Esophagus muscularis mucosa (tissue), 4 donors: ENCODE data around the gene ASMTL. TPM values are rescaled to one million over a fixed set of nuclear protein-coding genes. Genes with fewer than 3 reads are reported as not detected.

Source experiments
- DNase-seq: peaks from one replicate; pipeline ENCODE4 v3.0.0-alpha.2; 2017; ENCODE audit errors: extremely low spot score
- H3K27ac ChIP-seq, 4 donors: fragments of 200-600 bp; sonication (generic); replicated peaks in 1 of 4; 1 replicate in 3 of 4; 2 replicates in 1 of 4; pipeline ENCODE4 v1.5.1; 2016 to 2019; ENCODE audit warnings: mild to moderate bottlenecking in 1 of 4
- H3K27me3 ChIP-seq, 4 donors: fragments of 200-600 bp; sonication (generic); one replicate each; pipeline versions ENCODE4 v1.5.1 to v1.6.0; 2016 to 2019
- H3K36me3 ChIP-seq, 4 donors: fragments of 200-600 bp; sonication (generic); one replicate each; pipeline ENCODE4 v1.5.1; 2016 to 2019
- H3K4me1 ChIP-seq, 4 donors: fragments of 200-600 bp; sonication (generic); one replicate each; pipeline ENCODE4 v1.5.1; 2016 to 2019
- H3K4me3 ChIP-seq, 4 donors: fragments of 200-600 bp; sonication (generic); 1 replicate in 2 of 4; 2 replicates in 2 of 4; pipeline ENCODE4 v1.5.1; 2016 to 2019; ENCODE audit warnings: mild to moderate bottlenecking in 4 of 4, moderate library complexity in 1 of 4
- H3K9me3 ChIP-seq, 4 donors: fragments of 200-600 bp; sonication (generic); 1 replicate in 3 of 4; 2 replicates in 1 of 4; pipeline ENCODE4 v1.5.1; 2016 to 2019
- EP300 ChIP-seq: sonication (generic); formaldehyde crosslinking; IDR thresholded peaks from one replicate; pipeline ENCODE4 v1.6.1; 2017; ENCODE audit warnings: antibody characterized with exemption
- POLR2A ChIP-seq: fragments of 450-650 bp; IDR thresholded peaks from one replicate; pipeline ENCODE4 v1.6.1; 2017; ENCODE audit warnings: antibody characterized with exemption, moderate library complexity, mild to moderate bottlenecking, low read depth
- POLR2AphosphoS5 ChIP-seq, 2 donors: sonication (generic); formaldehyde crosslinking; IDR thresholded peaks; one replicate each; pipeline ENCODE4 v1.6.1; 2017; ENCODE audit warnings: antibody characterized with exemption in 2 of 2
- WGBS: methylation state at CpG from one replicate; pipeline ENCODE4 v1.1.5; 2018; 5-methylcytosine and 5-hydroxymethylcytosine counted together
- intact Hi-C: fragments of 100-400 bp; cut with DNase I; formaldehyde crosslinking; loops from one replicate; pipeline ENCODE4 v1.15.1; 2023
- total RNA-seq, 4 donors: library from RNA; depleted of rRNA; stranded (reverse); fragments of >200 nt; gene quantifications; one replicate each; pipeline versions ENCODE4 v1.1.0 to v1.2.1, GENCODE V29; 2016
- TF ChIP-seq, protein P1 (sequence below), 3 experiments: fragments of 200-600 bp in 2 of 3; fragments of 450-650 bp in 1 of 3; sonication (generic) in 2 of 3; IDR thresholded peaks; one replicate each; pipeline ENCODE4 v1.5.1; 2017 to 2019; ENCODE audit warnings: antibody characterized with exemption in 3 of 3, mild to moderate bottlenecking in 2 of 3, moderate library complexity in 1 of 3

ASMTL gene
- total RNA-seq, 4 donors from 2014 or later = 28.7 to 52.2 (median 32.8) TPM

DNA sequence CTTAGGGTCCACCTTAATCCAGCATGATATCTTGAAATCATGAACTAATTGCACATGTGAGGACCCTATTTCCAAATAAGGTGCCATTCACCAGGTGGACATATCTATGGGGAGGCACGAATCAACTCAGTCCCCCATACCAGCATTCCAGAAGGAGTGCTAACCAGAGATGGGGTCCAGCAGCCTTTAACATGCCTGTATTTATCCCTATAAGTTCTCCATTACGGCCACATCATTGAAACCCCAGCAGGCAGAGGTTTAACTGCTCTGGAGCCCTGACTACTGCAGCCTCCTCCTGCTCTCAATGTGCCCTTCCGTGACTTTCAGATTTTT, 3.2 kb upstream of the ASMTL start:
- Histone ChIP-seq H3K9me3 (no peaks in the 10 kb centered on the region), H3K36me3 (no peaks in the 10 kb centered on the region), H3K27ac (no peak overlapping the region), H3K27me3 (no peaks in the 10 kb centered on the region), H3K4me1 (peaks cover 14 to 23% (median 15%) of the 10 kb centered on the region in 4 donors), H3K4me3 (no peak overlapping the region)
- 81% methylated on average over 3 of the region's 3 CpGs for WGBS
- DNase-seq = no peak
- intact Hi-C loops = loop anchor here (5.0 to 10.0 kb wide), 4 partner anchors 121 to 1239 kb away; partner anchors contain the start of genes CD99, DHRSX and ZBED1
- TF ChIP-seq EP300 (no peak), POLR2A (no peak)

DNA sequence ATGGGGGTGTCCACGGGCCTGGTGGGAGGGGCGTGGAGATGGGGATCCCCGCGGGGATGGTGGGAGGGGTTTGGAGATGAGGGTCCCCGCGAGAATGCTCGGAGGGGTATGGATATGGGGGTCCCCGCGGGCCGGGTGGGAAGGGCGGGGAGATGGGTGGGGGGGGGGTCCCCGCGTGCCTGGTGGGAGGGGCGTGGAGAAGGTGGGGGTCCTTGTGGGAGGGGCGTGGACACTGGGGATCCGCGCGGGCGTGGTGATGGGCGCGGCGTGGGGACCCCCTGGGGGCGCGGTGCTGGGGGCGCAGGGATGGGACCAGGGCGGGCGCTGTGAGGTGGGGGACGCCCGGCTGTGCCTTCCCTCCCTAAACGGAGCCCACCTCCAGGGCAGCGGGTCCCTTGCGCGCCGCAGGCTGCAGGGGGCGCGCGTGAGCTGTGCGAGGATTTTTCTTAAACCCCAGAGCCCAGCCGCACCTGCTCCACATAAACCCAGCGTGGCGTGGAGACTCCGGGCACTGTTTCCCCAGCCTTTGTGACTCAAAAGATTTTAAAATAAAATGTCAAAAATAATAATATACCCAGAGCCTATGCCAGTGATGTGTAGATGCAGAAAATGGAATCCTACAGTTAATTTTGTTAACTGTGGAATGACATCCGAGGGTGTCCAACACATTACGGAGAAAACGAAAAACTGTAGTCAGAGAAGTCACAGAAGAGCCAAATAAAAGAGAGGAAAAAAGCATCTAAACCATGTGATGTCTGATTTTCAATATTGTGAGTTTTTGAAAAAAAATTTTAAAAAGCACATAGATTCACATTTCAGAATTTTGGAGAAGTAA, 1.5 kb upstream of the ASMTL start:
- 3% methylated on average over 25 of the region's 45 CpGs for WGBS
- H3K9me3 ChIP-seq = no peaks in the 10 kb centered on the region
- TF ChIP-seq, protein P1, sequence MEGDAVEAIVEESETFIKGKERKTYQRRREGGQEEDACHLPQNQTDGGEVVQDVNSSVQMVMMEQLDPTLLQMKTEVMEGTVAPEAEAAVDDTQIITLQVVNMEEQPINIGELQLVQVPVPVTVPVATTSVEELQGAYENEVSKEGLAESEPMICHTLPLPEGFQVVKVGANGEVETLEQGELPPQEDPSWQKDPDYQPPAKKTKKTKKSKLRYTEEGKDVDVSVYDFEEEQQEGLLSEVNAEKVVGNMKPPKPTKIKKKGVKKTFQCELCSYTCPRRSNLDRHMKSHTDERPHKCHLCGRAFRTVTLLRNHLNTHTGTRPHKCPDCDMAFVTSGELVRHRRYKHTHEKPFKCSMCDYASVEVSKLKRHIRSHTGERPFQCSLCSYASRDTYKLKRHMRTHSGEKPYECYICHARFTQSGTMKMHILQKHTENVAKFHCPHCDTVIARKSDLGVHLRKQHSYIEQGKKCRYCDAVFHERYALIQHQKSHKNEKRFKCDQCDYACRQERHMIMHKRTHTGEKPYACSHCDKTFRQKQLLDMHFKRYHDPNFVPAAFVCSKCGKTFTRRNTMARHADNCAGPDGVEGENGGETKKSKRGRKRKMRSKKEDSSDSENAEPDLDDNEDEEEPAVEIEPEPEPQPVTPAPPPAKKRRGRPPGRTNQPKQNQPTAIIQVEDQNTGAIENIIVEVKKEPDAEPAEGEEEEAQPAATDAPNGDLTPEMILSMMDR (IDR thresholded peaks at IDR 0.05) = peak; percentile 92 to 100 (median 95)
- TF ChIP-seq EP300 = no peak
- peak in 1 of 2 donors; percentile 48 for TF ChIP-seq POLR2AphosphoS5 (IDR thresholded peaks at IDR 0.05)
- H3K4me3 ChIP-seq = peak overlapping the region; percentile 74 to 99 (median 98)
- peaks cover 14 to 37% (median 23%) of the 10 kb centered on the region in 4 donors for H3K4me1 ChIP-seq
- no peaks in the 10 kb centered on the region for H3K36me3 ChIP-seq
- DNase-seq = peak; percentile 97
- intact Hi-C loops = loop anchor here (5.0 to 10.0 kb wide), 6 partner anchors 138 to 1241 kb away; partner anchors contain the start of genes AKAP17A, CD99, DHRSX and ZBED1
- no peaks in the 10 kb centered on the region for H3K27me3 ChIP-seq
- peak overlapping the region; percentile 86 to 96 (median 94) for H3K27ac ChIP-seq

DNA sequence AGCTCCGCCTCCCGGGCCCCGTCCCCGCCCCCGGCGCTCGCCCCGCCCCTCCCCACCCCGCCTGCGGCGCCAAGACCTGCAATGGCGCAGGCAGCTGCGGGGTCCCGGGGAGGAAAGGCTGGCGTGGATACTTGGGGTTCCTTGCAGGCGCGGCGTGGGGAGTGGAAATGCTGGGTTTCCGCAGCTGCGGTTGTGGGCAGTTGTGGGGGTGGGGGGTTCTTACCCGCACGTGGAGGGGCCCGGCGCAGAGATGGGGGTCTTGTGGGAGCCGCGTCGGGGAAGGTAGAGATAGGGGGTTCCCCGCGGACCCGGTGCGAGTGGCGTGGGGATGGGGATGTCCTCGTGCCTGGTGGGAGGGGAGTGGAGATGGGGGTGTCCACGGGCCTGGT, 680 bp upstream of the ASMTL start:
- TF ChIP-seq EP300 (no peak), POLR2AphosphoS5 (IDR thresholded peaks at IDR 0.05) (peak in 1 of 2 donors; percentile 47)
- TF ChIP-seq, protein P1 (IDR thresholded peaks at IDR 0.05) = no peak
- Histone ChIP-seq H3K4me1 (peaks cover 14 to 37% (median 23%) of the 10 kb centered on the region in 4 donors), H3K9me3 (no peaks in the 10 kb centered on the region), H3K27me3 (no peaks in the 10 kb centered on the region), H3K4me3 (peak overlapping the region; percentile 74 to 99 (median 98)), H3K27ac (peak overlapping the region; percentile 86 to 96 (median 94)), H3K36me3 (no peaks in the 10 kb centered on the region)
- 1% methylated on average over 18 of the region's 34 CpGs for WGBS
- no peak for DNase-seq
- intact Hi-C loops = loop anchor here (5.0 to 10.0 kb wide), 6 partner anchors 139 to 1241 kb away; partner anchors contain the start of genes AKAP17A, CD99, DHRSX and ZBED1

DNA sequence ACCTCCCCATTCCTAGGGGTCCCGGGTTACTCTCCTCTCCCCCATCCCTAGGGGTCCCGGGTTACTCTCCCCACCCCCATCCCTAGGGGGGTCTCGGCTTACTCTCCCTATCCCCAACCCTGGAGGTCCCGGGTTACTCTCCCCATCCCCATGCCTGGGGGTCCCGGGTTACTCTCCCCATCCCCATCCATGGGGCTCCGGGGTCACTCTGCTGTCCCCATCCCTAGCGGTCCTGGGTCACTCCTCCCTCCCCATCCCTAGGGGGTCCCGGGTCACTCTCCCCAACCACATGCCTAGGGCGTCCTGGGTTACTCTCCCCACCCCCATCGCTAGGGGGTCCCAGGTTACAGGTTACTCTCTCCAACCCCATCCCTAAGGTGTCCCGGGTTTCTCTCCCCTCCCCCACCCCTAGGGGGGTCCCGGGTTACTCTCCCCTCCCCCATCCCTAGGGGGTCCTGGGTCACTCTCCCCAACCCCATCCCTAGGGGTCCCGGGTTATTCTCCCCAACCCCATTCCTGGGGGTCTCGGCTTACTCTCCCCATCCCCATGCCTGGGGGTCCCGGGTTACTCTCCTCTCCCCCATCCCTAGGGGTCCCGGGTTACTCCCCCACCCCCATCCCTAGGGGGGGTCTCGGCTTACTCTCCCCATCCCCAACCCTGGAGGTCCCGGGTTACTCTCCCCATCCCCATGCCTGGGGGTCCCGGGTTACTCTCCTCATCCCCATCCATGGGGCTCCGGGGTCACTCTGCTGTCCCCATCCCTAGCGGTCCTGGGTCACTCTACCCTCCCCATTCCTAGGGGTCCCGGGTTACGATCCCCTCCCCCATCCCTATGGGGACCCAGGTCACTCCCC, 821 bp downstream of the ASMTL start:
- no peaks in the 10 kb centered on the region for H3K9me3 ChIP-seq
- WGBS = 27% methylated on average over 23 of the region's 23 CpGs
- intact Hi-C loops = loop anchor here (2.0 to 10.0 kb wide), 7 partner anchors 59 to 1243 kb away; partner anchors contain the start of genes AKAP17A, CD99, DHRSX and SLC25A6
- H3K4me1 ChIP-seq = peaks cover 14 to 37% (median 23%) of the 10 kb centered on the region in 4 donors
- no peaks in the 10 kb centered on the region for H3K27me3 ChIP-seq
- H3K27ac ChIP-seq = peak overlapping the region; percentile 86 to 95 (median 86)
- TF ChIP-seq, protein P1 (IDR thresholded peaks at IDR 0.05) = no peak
- TF ChIP-seq POLR2A (no peak), POLR2AphosphoS5 (IDR thresholded peaks at IDR 0.05) (no peak)
- H3K4me3 ChIP-seq = peak overlapping the region; percentile 82 to 99 (median 98)
- no peaks in the 10 kb centered on the region for H3K36me3 ChIP-seq
- peak; percentile 79 for DNase-seq
